ENCODE data around the gene TOP2A.

DNA sequence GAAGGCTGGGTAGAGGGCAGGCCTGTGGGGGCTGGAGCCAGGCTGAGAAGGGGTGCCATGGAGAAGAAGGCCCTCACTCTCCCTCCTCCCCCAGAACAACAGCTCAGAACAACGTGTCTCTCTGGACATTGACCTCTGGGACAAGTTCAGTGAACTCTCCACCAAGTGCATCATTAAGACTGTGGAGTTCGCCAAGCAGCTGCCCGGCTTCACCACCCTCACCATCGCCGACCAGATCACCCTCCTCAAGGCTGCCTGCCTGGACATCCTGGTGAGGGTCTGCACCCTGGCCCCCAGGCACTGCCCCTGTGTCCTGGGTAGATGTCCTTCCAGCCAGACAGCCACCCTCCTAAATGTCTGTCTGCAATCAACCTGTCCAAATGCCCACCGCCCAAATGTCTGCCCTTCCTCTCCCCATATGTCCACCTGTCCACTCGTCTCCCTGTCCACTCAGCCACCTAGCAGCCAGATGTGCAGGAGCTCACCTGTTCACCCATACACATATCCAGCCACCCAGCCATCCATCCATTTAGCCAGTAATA is 65.4 kb downstream of the TOP2A start:
- no peak for TF ChIP-seq POLR2A (IDR thresholded peaks at IDR 0.05)
- TF ChIP-seq, protein P1, sequence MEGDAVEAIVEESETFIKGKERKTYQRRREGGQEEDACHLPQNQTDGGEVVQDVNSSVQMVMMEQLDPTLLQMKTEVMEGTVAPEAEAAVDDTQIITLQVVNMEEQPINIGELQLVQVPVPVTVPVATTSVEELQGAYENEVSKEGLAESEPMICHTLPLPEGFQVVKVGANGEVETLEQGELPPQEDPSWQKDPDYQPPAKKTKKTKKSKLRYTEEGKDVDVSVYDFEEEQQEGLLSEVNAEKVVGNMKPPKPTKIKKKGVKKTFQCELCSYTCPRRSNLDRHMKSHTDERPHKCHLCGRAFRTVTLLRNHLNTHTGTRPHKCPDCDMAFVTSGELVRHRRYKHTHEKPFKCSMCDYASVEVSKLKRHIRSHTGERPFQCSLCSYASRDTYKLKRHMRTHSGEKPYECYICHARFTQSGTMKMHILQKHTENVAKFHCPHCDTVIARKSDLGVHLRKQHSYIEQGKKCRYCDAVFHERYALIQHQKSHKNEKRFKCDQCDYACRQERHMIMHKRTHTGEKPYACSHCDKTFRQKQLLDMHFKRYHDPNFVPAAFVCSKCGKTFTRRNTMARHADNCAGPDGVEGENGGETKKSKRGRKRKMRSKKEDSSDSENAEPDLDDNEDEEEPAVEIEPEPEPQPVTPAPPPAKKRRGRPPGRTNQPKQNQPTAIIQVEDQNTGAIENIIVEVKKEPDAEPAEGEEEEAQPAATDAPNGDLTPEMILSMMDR (IDR thresholded peaks at IDR 0.05 in 4 of 5, conservative IDR thresholded peaks at IDR 0.05 in 1 of 5), result no peak
